HepG2 (cell line): ENCODE results near the gene WDR82. TPM values are rescaled to one million over a fixed set of nuclear protein-coding genes. Genes with fewer than 3 reads are reported as not detected.

Experiments
- ATAC-seq: fragments of 200-7000 bp; cut with Tn5 transposase; 3 replicates; pipeline ENCODE4 v1.9.1; 2020; ENCODE audit warnings: mild to moderate bottlenecking, moderate library complexity
- BruUV-seq: library from RNA; stranded (reverse); fragments of 400-500 nt; replicated peaks from 2 replicates; lab custom pipeline; 2021; lab: Mats Ljungman, UMichigan
- CTCF ChIA-PET: fragments of 300-600 bp; formaldehyde crosslinking; extraction: SDS; loops from one replicate; lab custom pipeline; 2021; ENCODE audit warnings: low total read pairs, inconsistent platforms, low intra/inter-chr PET ratio; lab: Yijun Ruan, JAX
- POLR2A ChIA-PET: fragments of 350-600 bp; sonication (Branson Sonifier 250); formaldehyde crosslinking; loops from one replicate; lab custom pipeline; 2020; ENCODE audit warnings: antibody characterized with exemption, inconsistent platforms; lab: Yijun Ruan, JAX
- DNase-seq: peaks from one replicate; pipeline ENCODE4 v3.0.0-alpha.2; 2015; ENCODE audit warnings: low spot score
- FAIRE-seq: peaks from 3 replicates; lab custom pipeline; 2011; peaks lifted over from hg19 to GRCh38; lab: Jason Lieb, UNC
- H2AFZ ChIP-seq: one replicate; pipeline ENCODE4 v1.6.1; 2011; ENCODE audit warnings: low read length, inconsistent platforms
- H3K27ac ChIP-seq: fragments of 300-600 bp; 3 replicates; pipeline ENCODE4 v1.8.0; 2011; ENCODE audit warnings: mixed run types, mild to moderate bottlenecking, mixed read lengths, low read length, inconsistent platforms; ENCODE audit not compliant: insufficient read depth; ENCODE audit errors: extremely low read length
- H3K27me3 ChIP-seq, 2 experiments: fragments of 200-600 bp in 1 of 2; 2 replicates in 1 of 2; 3 replicates in 1 of 2; pipeline versions ENCODE4 v1.6.0 to v1.8.0; 2011; ENCODE audit warnings: low read length in 2 of 2, mild to moderate bottlenecking in 2 of 2, moderate library complexity in 2 of 2, inconsistent platforms in 1 of 2; ENCODE audit not compliant: insufficient read depth in 2 of 2, control insufficient read depth in 1 of 2
- H3K36me3 ChIP-seq, 2 experiments: fragments of 200-600 bp in 1 of 2; replicated peaks in 1 of 2; 2 replicates in 1 of 2; 3 replicates in 1 of 2; pipeline versions ENCODE4 v1.5.1 to v1.8.0; 2011; ENCODE audit warnings: low read length in 2 of 2, inconsistent platforms in 1 of 2; ENCODE audit not compliant: insufficient read depth in 2 of 2, control insufficient read depth in 1 of 2
- H3K4me1 ChIP-seq: 2 replicates; pipeline ENCODE4 v1.5.1; 2012; ENCODE audit warnings: low read length, inconsistent platforms; ENCODE audit not compliant: insufficient read depth
- H3K4me2 ChIP-seq: 2 replicates; pipeline ENCODE4 v1.6.0; 2011; ENCODE audit warnings: low read depth, low read length, inconsistent platforms
- H3K4me3 ChIP-seq, 3 experiments: fragments of 200-600 bp in 1 of 3; sonication (generic), shearing (Covaris generic) in 1 of 3; replicated peaks in 1 of 3; 2 replicates each; pipeline ENCODE4 v1.5.1; 2011 to 2016; ENCODE audit warnings: low read length in 3 of 3, inconsistent platforms in 2 of 3, low read depth in 2 of 3, mild to moderate bottlenecking in 2 of 3, control low read depth in 1 of 3, mixed read lengths in 1 of 3; ENCODE audit not compliant: insufficient read depth in 1 of 3
- H3K79me2 ChIP-seq: one replicate; pipeline ENCODE4 v1.6.1; 2011; ENCODE audit warnings: low read length, inconsistent platforms; ENCODE audit not compliant: insufficient read depth
- H3K9ac ChIP-seq: 2 replicates; pipeline ENCODE4 v1.6.0; 2011; ENCODE audit warnings: mild to moderate bottlenecking, low read depth, low read length, inconsistent platforms; ENCODE audit not compliant: insufficient read depth
- H3K9me3 ChIP-seq: 2 replicates; pipeline ENCODE4 v1.5.1; 2012; ENCODE audit warnings: mild to moderate bottlenecking, low read length
- H4K20me1 ChIP-seq: 2 replicates; pipeline ENCODE4 v1.6.0; 2011; ENCODE audit warnings: inconsistent platforms, mild to moderate bottlenecking, low read length, moderate library complexity; ENCODE audit not compliant: insufficient read depth
- IRF2 ChIP-seq: IDR thresholded peaks from 2 replicates; pipeline ENCODE4 v1.6.1; 2018; ENCODE audit warnings: missing genetic modification reagents, missing compliant biosample characterization
- PHB2 ChIP-seq: fragments of 450-650 bp; IDR thresholded peaks from 2 replicates; pipeline ENCODE4 v1.6.1; 2018; ENCODE audit not compliant: partially characterized antibody
- ZBTB44 ChIP-seq: sonication (generic); formaldehyde crosslinking; IDR thresholded peaks from 2 replicates; pipeline ENCODE4 v1.4.0; 2020; ENCODE audit warnings: missing genetic modification reagents
- ZNF3 ChIP-seq: IDR thresholded peaks from 2 replicates; pipeline ENCODE4 v1.7.0; 2017; ENCODE audit warnings: inconsistent platforms
- ZNF619 ChIP-seq: sonication (generic); formaldehyde crosslinking; IDR thresholded peaks from 2 replicates; pipeline ENCODE4 v1.4.0; 2020; ENCODE audit warnings: mild to moderate bottlenecking, missing genetic modification reagents
- ZNF749 ChIP-seq: sonication (generic); formaldehyde crosslinking; IDR thresholded peaks from 2 replicates; pipeline ENCODE4 v1.8.0; 2022; ENCODE audit warnings: mild to moderate bottlenecking, missing genetic modification reagents, moderate library complexity, borderline replicate concordance
- WGBS: methylation state at CpG from one replicate; pipeline ENCODE4 v1.1.6; 2017; ENCODE audit warnings: low lambda C conversion rate; 5-methylcytosine and 5-hydroxymethylcytosine counted together
- in situ Hi-C: cut with HindIII; loops from 2 replicates; pipeline ENCODE4 v1.10.0; 2017; ENCODE audit warnings: low pct_unique_long_range_greater_than_20kb; ENCODE audit not compliant: extremely low pct_ligation_motif_present
- intact Hi-C: fragments of 100-400 bp; cut with micrococcal nuclease; formaldehyde crosslinking; loops from one replicate; pipeline ENCODE4 v1.10.0; 2022; ENCODE audit not compliant: unreplicated experiment
- polyA plus RNA-seq, 8 experiments: library from polyadenylated mRNA; depleted of rRNA in 3 of 8; stranded (reverse) in 7 of 8; unstranded in 1 of 8; fragments of >200 nt; fragmentation: Illumina TruSeq in 4 of 8; extraction: Trizol in 4 of 8; gene quantifications; 2 replicates each; pipeline versions ENCODE4 v1.2.1 to v1.2.3, GENCODE V29; 2011 to 2016; ENCODE audit warnings: low read depth in 4 of 8, missing spikeins in 1 of 8, mixed read lengths in 1 of 8; ENCODE audit not compliant: insufficient read depth in 1 of 8
- total RNA-seq, 5 experiments: library from RNA; depleted of rRNA; stranded (reverse); fragments of >200 nt; fragmentation: Illumina TruSeq; extraction: Trizol; gene quantifications; 2 replicates each; pipeline ENCODE4 v1.2.3, GENCODE V29; 2016; ENCODE audit warnings: low read depth in 1 of 5

WDR82 gene
- total and polyA plus RNA-seq, 2 of the 13 experiments (the other 11 are each of a cell fraction or from before 2014, with no cell fraction given), result 39.1 to 59.5 TPM

- no peak overlapping the region for H2AFZ ChIP-seq
- DNase-seq (no peak), FAIRE-seq (no peak), ATAC-seq (no peak)
- BruUV-seq, result no TSS peak
- H3K4me1 ChIP-seq, result peaks cover 46% of the 10 kb centered on the region
- TF ChIP-seq ZNF3, result no peak
- no peak for TF ChIP-seq ZBTB44
- 0 out of 2 replicates have a peak, but pooled peaks have one; percentile 14 for TF ChIP-seq ZNF619 (CRISPR knock-in tag)
- no peak for TF ChIP-seq ZNF749 (CRISPR knock-in tag)
- TF ChIP-seq PHB2, result no peak
- no peak for TF ChIP-seq IRF2 (CRISPR knock-in tag)
- intact Hi-C loops (loop anchor here (2.0 to 5.0 kb wide), 2 partner anchors 70 to 116 kb away; no protein-coding TSS in a partner anchor), in situ Hi-C loops (no loop called here)
- no peak overlapping the region for H3K9ac ChIP-seq
- WGBS, result 86% methylated on average over 9 of the region's 27 CpGs
- H3K9me3 ChIP-seq, result no peaks in the 10 kb centered on the region
- no peak overlapping the region for H3K27ac ChIP-seq
- no peak overlapping the region for H3K4me3 ChIP-seq
- H4K20me1 ChIP-seq, result no peaks in the 10 kb centered on the region
- H3K36me3 ChIP-seq, result no peaks in the 10 kb centered on the region
- ChIA-PET POLR2A (interaction anchor here (0.9 to 3.5 kb wide), 7 partner anchors 16 to 225 kb away, joined by 3 to 12 read pairs (median 3); partner anchors contain the start of genes POC1A, RPL29 and WDR82), CTCF (interaction anchor here (2.6 kb wide), 1 partner anchor 118 kb away, joined by 15 read pairs; no protein-coding TSS in a partner anchor)
- peaks cover 1 to 12% of the 10 kb centered on the region in 2 experiments; a peak in 4 of 5 replicates for H3K27me3 ChIP-seq
- no peaks in the 10 kb centered on the region for H3K79me2 ChIP-seq
- no peak overlapping the region for H3K4me2 ChIP-seq
These were observed 57.3 kb downstream of the WDR82 start for GRCh38 chr3:52221141-52221562.
